T-helper 17 cell (primary cell): ENCODE results near the gene ETV1. TPM values are rescaled to one million over a fixed set of nuclear protein-coding genes. Genes with fewer than 3 reads are reported as not detected.

ENCODE experiments used
- ATAC-seq: fragments of 150-1000 bp; cut with Tn5 transposase; 2 replicates; pipeline ENCODE4 v1.10.0; 2021; ENCODE audit warnings: mild to moderate bottlenecking, moderate library complexity
- DNase-seq, 3 donors: peaks; one replicate each; pipeline versions ENCODE4 v3.0.0 to v3.0.0-alpha.2; 2020 to 2021
- H3K9me3 ChIP-seq: one replicate; pipeline ENCODE4 v1.7.0; 2013; ENCODE audit warnings: low read length, mild to moderate bottlenecking; ENCODE audit not compliant: control insufficient read depth, poor library complexity, severe bottlenecking
- H3K27ac Mint-ChIP-seq: one replicate; pipeline ENCODE4 v1.8.0; 2022; ENCODE audit warnings: mild to moderate bottlenecking, moderate library complexity, mixed read lengths
- H3K27me3 Mint-ChIP-seq: one replicate; pipeline ENCODE4 v1.8.0; 2022; ENCODE audit warnings: mixed read lengths
- H3K36me3 Mint-ChIP-seq: one replicate; pipeline ENCODE4 v1.8.0; 2022; ENCODE audit warnings: low read depth, mixed read lengths
- H3K4me1 Mint-ChIP-seq: one replicate; pipeline ENCODE4 v1.8.0; 2022; ENCODE audit warnings: mild to moderate bottlenecking, mixed read lengths
- H3K4me3 Mint-ChIP-seq: one replicate; pipeline ENCODE4 v1.8.0; 2022; ENCODE audit warnings: mild to moderate bottlenecking, moderate library complexity, mixed read lengths
- total RNA-seq, 4 donors: library from RNA in 2 of 4; stranded (reverse) in 2 of 4; gene quantifications; one replicate each; pipeline ENCODE4 v1.2.3 and lab custom pipeline; 2022 to 2026

The ETV1 gene
- total RNA-seq, 2 donors from 2014 or later, result 0.55 TPM; not detected in 1

DNA sequence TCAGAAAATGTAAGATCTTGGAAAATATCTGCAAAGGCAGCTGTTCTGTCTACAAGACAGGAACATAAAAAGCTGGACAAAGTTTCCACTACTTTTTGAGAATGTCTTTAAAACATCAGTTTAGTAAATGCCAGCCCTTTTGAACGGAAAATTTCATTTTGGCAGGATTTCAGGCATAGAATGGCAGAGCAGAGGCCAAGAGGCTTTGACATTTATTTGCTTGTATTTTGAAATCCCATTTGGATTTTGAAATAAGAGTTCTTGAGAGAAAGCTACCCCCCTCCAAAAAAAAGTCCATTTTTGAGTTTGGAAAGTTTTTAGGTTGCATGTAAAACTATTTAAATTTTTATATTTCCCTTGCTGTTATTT lies 3.1 kb upstream of the ETV1 start:
- no peak overlapping the region for H3K27ac Mint-ChIP-seq
- no peaks in the 10 kb centered on the region for H3K36me3 Mint-ChIP-seq
- H3K4me3 Mint-ChIP-seq, result no peak overlapping the region
- DNase-seq, result no peak
- no peaks in the 10 kb centered on the region for H3K9me3 ChIP-seq
- no peak for ATAC-seq
- H3K27me3 Mint-ChIP-seq, result no peaks in the 10 kb centered on the region
- no peaks in the 10 kb centered on the region for H3K4me1 Mint-ChIP-seq

DNA sequence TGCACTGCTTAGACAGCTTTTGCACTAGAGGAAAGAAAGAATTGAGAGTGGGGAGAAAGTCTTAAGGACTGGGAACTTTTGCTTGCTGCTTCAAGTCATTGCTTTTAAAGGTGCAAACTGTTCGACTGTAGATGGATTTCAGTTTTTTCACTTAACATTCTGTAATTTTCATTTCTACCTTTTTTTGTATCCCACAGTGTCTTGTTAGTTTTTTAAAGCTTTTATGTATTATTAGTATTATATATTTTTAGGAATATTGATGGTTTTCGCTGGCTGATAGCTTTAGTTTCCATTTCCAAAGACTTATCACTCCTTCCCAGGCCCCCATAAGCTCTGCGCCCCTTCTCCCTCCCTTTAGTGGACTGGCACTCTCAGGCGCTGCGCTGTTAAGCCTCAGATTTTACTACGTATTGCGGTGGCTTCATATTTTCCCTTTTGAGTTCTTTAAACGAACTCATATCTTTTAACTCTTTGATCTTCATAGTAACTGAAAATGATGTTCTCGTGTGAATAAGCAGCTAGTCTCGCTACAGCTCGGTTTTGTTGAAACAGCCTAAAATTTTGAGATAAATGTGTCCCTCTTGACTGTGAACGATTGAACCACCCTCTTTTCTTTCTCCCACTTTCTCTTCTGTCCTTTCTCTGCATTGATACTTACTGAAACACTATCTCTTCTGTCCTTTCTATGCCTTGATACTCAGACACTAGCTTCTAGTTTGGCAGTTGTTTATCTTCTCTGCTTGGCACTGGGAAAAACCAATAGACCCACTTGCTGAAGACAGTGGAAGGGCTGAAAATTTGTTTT lies 2.5 kb upstream of the ETV1 start:
- Mint-ChIP-seq H3K36me3 (no peaks in the 10 kb centered on the region), H3K27me3 (no peaks in the 10 kb centered on the region), H3K27ac (no peak overlapping the region), H3K4me1 (no peaks in the 10 kb centered on the region), H3K4me3 (no peak overlapping the region)
- ATAC-seq (peak; percentile 14), DNase-seq (no peak)
- no peaks in the 10 kb centered on the region for H3K9me3 ChIP-seq

DNA sequence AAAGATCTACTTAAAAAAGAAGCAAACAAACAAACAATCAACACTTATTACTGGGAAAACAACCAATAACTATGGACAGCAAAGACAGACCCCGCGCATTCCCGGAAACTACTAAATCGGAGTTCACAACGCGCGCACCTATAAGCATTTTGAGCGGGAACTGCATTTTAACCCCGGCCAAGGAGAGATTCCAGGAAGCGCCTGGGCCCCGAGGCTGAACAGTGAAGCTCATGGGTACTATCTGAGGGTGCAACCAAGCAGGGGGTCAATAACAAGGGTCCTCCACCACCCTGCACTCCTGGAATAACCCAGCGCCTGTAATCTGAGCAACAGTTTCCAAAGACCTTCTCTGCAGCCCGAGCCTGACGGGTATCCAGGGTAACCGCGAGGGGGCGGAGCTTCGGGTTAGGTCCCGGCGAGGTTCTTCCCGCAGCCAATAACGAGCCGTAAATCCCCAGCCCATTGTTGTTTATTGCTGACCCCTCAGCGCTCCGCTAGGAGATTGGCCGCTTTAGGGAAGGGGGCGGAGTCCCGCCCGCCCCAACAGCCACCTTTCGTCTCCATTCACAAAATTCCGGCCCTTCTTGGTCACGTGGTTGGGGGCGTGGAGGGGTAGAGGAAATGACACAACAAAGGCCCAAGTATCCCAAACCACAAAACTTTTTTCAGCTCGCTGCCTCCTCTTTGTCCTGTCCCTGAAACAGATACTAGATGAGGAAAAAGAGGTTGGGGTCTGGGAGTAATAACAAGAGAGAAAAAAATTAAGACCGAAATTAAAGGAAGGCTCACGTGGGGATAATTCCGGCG lies 1.7 kb upstream of the ETV1 start:
- peaks cover 1% of the 10 kb centered on the region for H3K27me3 Mint-ChIP-seq
- no peaks in the 10 kb centered on the region for H3K9me3 ChIP-seq
- DNase-seq, result peak; percentile 16 to 56 (median 44)
- no peak overlapping the region for H3K4me3 Mint-ChIP-seq
- no peaks in the 10 kb centered on the region for H3K4me1 Mint-ChIP-seq
- H3K36me3 Mint-ChIP-seq, result no peaks in the 10 kb centered on the region
- no peak overlapping the region for H3K27ac Mint-ChIP-seq
- ATAC-seq, result peak; percentile 75

DNA sequence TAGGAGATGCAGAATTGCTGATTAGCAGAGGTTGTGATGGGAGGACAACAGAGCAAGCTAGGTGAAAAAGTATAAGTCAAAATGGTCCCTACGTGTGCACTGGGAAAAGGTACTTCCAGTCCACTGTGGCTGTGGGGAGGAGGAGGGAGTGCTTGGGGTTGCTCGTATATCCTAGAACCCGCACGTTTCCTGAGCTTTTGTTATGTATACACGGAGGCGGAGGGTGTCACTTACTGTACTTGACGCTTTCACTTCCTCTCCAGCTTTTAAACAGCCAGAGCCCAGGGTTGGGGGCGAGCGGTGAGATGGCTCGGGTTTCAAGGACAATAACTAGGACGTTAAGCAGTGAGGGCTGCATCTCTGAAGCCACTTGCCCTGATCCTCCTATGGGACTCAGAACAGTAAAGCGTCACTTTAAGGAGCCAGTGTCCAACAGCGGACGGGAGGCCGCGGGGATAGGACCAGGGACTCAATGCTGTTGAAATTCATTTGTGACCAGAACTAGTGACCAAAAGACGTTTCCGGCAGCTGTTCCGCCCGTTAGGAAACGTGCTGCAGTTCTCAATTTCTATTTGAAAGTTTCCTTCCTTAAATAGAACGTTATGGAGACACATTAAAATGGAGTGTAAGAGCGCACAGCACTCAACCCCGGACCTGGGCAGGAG lies 985 bp upstream of the ETV1 start:
- H3K9me3 ChIP-seq, result no peaks in the 10 kb centered on the region
- peaks cover 6% of the 10 kb centered on the region for H3K27me3 Mint-ChIP-seq
- no peaks in the 10 kb centered on the region for H3K36me3 Mint-ChIP-seq
- no peak overlapping the region for H3K4me3 Mint-ChIP-seq
- H3K4me1 Mint-ChIP-seq, result no peaks in the 10 kb centered on the region
- ATAC-seq, result peak; percentile 52
- no peak overlapping the region for H3K27ac Mint-ChIP-seq
- DNase-seq, result no peak

DNA sequence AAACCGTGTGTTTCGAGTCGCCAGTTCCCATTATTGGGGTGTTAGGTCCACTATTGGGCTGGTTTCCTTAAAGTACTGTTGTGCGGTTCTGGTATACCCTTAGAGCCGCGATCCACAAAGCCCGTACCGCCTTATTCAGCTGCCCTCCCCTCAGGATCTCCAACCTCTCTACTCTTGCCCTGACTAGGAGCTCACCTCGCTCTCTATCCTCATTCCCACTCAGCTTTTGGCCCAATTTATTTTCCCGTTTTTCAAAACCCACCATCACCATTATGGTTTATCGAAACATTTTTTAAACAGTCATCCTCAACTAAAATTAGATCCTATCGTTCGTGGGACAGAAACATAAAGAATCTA lies 461 bp upstream of the ETV1 start:
- peaks cover 6% of the 10 kb centered on the region for H3K27me3 Mint-ChIP-seq
- no peak overlapping the region for H3K27ac Mint-ChIP-seq
- no peak overlapping the region for H3K4me3 Mint-ChIP-seq
- DNase-seq, result no peak
- H3K4me1 Mint-ChIP-seq, result no peaks in the 10 kb centered on the region
- peak; percentile 25 for ATAC-seq
- no peaks in the 10 kb centered on the region for H3K36me3 Mint-ChIP-seq
- no peaks in the 10 kb centered on the region for H3K9me3 ChIP-seq

DNA sequence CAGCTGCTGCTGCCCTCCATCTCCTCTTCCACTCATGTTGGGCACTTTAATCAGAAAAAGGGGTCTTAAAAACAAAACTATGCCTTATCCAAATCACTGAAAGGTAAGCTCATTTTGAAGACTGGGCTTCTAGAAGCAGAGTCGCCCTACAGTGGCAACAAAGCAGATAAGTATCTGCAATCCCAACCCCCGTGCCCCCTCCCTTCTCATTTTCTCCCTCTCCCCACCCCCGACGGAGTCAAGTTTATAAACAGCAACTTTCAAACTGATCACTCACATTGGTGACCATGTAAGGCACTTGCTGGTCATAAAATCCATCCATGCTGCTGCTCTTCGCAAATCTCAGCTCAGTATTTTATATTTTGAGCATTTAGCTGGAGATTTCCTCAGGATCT lies 738 bp downstream of the ETV1 start:
- H3K27ac Mint-ChIP-seq, result no peak overlapping the region

DNA sequence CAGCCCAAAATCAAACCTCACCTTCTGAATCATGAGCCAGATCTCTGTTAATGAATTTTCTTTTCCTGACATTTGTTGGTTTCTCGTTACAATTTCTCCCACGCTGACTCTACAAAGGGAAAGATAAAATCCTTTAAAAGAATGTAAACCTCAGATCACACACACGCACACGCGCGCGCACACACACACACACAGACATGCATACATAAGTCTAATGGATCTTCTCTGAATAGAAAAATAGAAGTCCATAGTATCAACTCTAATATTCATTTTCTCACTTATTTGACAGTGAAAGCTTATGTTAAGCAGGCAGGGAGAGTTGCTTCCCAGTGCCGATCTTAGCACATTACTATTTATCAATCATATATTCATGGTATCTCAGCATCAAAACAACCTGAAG lies 1.4 kb downstream of the ETV1 start:
- no peaks in the 10 kb centered on the region for H3K4me1 Mint-ChIP-seq
- no peaks in the 10 kb centered on the region for H3K9me3 ChIP-seq
- DNase-seq (no peak), ATAC-seq (no peak)
- peaks cover 9% of the 10 kb centered on the region for H3K27me3 Mint-ChIP-seq
- H3K27ac Mint-ChIP-seq, result no peak overlapping the region
- no peak overlapping the region for H3K4me3 Mint-ChIP-seq
- H3K36me3 Mint-ChIP-seq, result no peaks in the 10 kb centered on the region

More for the DNA sequence above, 738 bp downstream of the ETV1 start:
- no peak for DNase-seq
- no peak for ATAC-seq
- Mint-ChIP-seq H3K4me1 (no peaks in the 10 kb centered on the region), H3K36me3 (no peaks in the 10 kb centered on the region), H3K4me3 (no peak overlapping the region), H3K27me3 (peaks cover 6% of the 10 kb centered on the region)
- no peaks in the 10 kb centered on the region for H3K9me3 ChIP-seq

DNA sequence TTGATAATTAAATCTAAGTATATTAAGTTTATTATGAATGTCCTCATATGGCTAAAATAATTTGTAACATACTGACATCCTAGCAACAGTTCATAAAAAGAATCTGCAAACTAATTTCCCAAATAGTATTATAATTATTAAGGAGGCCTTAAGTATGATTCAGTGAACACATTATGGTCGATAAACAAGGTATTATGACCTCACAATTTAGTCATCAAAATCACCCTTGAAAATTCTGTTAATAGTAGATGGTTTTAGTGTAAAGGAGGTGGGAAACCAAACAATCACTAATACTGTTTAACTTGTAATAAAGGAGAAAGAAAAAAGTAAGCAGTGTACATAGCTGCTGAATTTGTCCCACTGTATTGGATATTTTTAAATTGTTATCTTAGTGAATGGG lies 2.1 kb downstream of the ETV1 start:
- Mint-ChIP-seq H3K27me3 (peaks cover 15% of the 10 kb centered on the region), H3K36me3 (no peaks in the 10 kb centered on the region), H3K27ac (no peak overlapping the region), H3K4me1 (peaks cover 2% of the 10 kb centered on the region), H3K4me3 (no peak overlapping the region)
- H3K9me3 ChIP-seq, result no peaks in the 10 kb centered on the region
- DNase-seq (no peak), ATAC-seq (no peak)

DNA sequence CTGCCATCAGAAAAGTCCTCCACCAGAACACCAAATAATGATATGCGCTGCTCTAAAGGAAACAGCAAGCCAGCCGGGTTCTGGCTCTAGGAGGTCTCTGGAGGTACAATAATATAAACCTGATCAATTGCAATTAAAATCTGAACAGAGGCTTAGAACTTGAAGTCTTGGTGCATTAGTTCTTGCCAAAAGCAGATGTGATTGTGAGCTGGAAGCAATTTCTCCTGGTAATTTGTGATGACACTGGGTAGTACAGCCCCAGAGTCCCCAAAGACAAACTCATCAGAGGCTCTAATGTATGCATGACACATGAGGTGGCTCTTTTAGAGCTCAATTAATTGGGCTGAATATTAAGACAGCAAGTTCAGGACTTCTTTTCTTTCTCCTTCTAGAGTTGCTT lies 3.3 kb downstream of the ETV1 start:
- no peak for ATAC-seq
- Mint-ChIP-seq H3K27ac (no peak overlapping the region), H3K36me3 (no peaks in the 10 kb centered on the region), H3K4me3 (no peak overlapping the region), H3K27me3 (peaks cover 16% of the 10 kb centered on the region), H3K4me1 (peaks cover 2% of the 10 kb centered on the region)
- no peaks in the 10 kb centered on the region for H3K9me3 ChIP-seq
- no peak for DNase-seq

DNA sequence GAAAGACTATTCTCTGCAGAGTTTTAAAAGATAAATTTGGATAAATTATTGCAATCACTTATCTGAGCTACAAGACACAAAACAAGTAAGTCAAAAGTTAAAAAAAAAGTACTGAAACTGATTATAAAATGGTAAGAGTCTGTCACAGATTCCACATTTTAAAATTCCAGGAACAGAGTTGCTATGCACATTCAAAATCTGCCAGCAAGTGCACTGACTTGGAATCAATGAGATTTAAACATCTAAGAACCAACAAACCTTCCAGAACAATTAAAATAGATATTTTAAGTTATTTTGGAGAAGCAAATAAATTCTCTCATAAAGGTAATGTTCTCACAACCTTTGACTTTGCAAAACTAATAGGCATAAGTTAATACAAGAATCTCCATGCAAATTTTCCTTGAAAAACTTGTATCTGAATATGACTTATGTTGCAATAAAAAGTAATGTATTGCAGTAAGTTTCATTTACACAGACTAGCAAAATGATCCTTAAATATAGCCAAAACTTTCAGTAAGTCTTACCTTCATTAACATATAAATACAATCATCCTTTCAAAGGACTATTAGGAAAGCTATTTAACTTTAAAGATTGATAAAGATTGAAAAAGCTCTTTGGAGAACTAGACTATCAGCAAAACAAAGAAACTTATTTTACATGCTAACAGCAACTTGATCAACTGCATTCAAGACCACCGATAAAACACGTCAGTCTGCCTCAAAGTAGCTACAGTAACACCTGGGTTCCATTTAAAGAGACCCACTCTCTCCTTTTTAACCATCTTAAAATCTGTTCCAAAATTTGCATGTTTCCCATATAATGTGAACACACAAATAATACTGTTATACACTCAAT lies 4.4 kb downstream of the ETV1 start:
- H3K4me1 Mint-ChIP-seq, result peaks cover 2% of the 10 kb centered on the region
- H3K27me3 Mint-ChIP-seq, result peaks cover 23% of the 10 kb centered on the region
- no peaks in the 10 kb centered on the region for H3K9me3 ChIP-seq
- H3K4me3 Mint-ChIP-seq, result no peak overlapping the region
- no peak overlapping the region for H3K27ac Mint-ChIP-seq
- ATAC-seq, result no peak
- peaks cover 2% of the 10 kb centered on the region for H3K36me3 Mint-ChIP-seq
- no peak for DNase-seq

DNA sequence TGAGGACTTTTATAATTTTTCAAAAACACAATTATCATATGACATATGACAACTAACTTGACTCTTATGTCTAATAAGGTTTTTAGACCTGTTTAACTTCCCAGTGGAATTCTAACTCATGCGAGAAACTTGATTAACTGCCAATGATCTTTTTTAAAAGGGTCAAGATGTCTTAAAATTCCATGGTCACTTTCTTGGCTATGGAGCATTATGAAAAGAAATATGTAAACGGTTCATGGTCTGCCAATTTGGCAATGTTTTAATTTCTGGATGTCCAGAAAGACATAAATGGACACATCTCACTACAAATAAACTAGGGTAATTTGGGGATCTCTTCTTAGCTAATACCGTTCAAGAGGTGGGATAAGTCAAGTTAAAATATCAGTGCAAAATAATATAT lies 5.4 kb downstream of the ETV1 start:
- peaks cover 26% of the 10 kb centered on the region for H3K27me3 Mint-ChIP-seq
- H3K4me3 Mint-ChIP-seq, result no peak overlapping the region
- peaks cover 2% of the 10 kb centered on the region for H3K4me1 Mint-ChIP-seq
- no peak for ATAC-seq
- peaks cover 2% of the 10 kb centered on the region for H3K36me3 Mint-ChIP-seq
- no peak overlapping the region for H3K27ac Mint-ChIP-seq
- no peaks in the 10 kb centered on the region for H3K9me3 ChIP-seq
- DNase-seq, result no peak

DNA sequence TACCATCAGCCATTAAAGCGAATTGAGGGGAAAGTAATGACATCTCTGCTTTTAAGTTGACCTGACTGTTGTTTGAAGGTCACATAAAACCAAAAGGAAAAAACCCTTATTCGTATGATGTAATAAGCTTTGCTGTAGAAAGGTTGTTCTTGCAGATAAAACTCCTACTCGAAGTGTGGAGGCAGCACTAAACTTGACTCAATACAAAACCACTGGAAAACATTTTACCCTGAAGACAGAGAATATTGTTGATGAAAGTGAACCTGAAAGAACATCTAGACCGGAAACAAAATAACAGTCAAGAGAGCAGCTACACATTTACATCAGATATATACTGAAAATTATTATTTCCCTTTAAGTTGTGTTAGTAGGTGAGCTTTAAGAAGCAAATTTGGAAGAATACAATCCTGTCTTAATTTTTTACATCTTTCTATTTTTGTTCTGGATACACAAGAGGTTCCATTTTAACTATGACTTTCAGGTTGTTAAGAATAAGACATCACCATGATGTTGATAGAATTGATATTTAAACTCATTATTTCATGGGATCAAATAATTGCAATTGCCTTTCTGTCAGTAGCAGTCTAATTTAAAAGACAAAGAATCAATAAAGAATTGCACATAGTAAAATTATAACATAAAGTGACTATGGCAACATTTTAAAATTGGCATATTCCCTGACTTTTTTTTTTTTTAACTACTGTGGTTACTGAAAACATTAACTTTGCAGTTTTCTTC lies 6.4 kb downstream of the ETV1 start:
- H3K36me3 Mint-ChIP-seq, result peaks cover 2% of the 10 kb centered on the region
- H3K4me3 Mint-ChIP-seq, result no peak overlapping the region
- H3K27ac Mint-ChIP-seq, result no peak overlapping the region
- ATAC-seq (no peak), DNase-seq (no peak)
- peaks cover 2% of the 10 kb centered on the region for H3K4me1 Mint-ChIP-seq
- H3K9me3 ChIP-seq, result no peaks in the 10 kb centered on the region
- H3K27me3 Mint-ChIP-seq, result peaks cover 29% of the 10 kb centered on the region
